ENCODE measurements around the gene ACSL4.
A peak's percentile ranks its signal among the peaks of the same experiment; 100 is the strongest.
"Not testable (repeated sequence)": the region's sequence is repeated elsewhere in the genome, so short reads cannot be mapped to it uniquely, and the experiment has no call there.

Gene ACSL4

GRCh38 chrX:109732017-109732801, 848 bp downstream of the ACSL4 start:
- peak in 1 of 3 experiments; percentile 2 for DNase-seq (ENCODE audit: low read depth in 3 of 3)

GRCh38 chrX:109728173-109728535, 4.9 kb downstream of the ACSL4 start:
- no peak for DNase-seq (ENCODE audit: low read depth in 3 of 3)

GRCh38 chrX:109724971-109725370, 8.1 kb downstream of the ACSL4 start:
- not testable (repeated sequence) for DNase-seq (ENCODE audit: low read depth in 3 of 3)

- no peak for DNase-seq (ENCODE audit: low read depth in 3 of 3)
These were observed 12.1 kb downstream of the ACSL4 start for GRCh38 chrX:109720947-109721346.

GRCh38 chrX:109719264-109719663, 13.8 kb downstream of the ACSL4 start:
- no peak for DNase-seq (ENCODE audit: low read depth in 3 of 3)

- no peak for DNase-seq (ENCODE audit: low read depth in 3 of 3)
These were observed 16.5 kb downstream of the ACSL4 start for GRCh38 chrX:109716431-109717028.

GRCh38 chrX:109714340-109714958, 18.6 kb downstream of the ACSL4 start:
- DNase-seq (ENCODE audit: low read depth in 3 of 3), result no peak

GRCh38 chrX:109710181-109710580, 22.9 kb downstream of the ACSL4 start:
- DNase-seq (ENCODE audit: low read depth in 3 of 3), result no peak

- DNase-seq (ENCODE audit: low read depth in 3 of 3), result no peak
These were observed 23.9 kb downstream of the ACSL4 start for GRCh38 chrX:109709129-109709631.

GRCh38 chrX:109707720-109708119, 25.3 kb downstream of the ACSL4 start:
- no peak for DNase-seq (ENCODE audit: low read depth in 3 of 3)

- DNase-seq (ENCODE audit: low read depth in 3 of 3), result no peak
These were observed 25.7 kb downstream of the ACSL4 start for GRCh38 chrX:109707319-109707718.

GRCh38 chrX:109704563-109704962, 28.5 kb downstream of the ACSL4 start:
- no peak for DNase-seq (ENCODE audit: low read depth in 3 of 3)

GRCh38 chrX:109697855-109698254, 35.2 kb downstream of the ACSL4 start:
- no peak for DNase-seq (ENCODE audit: low read depth in 3 of 3)

- no peak for DNase-seq (ENCODE audit: low read depth in 3 of 3)
These were observed 36.8 kb downstream of the ACSL4 start for GRCh38 chrX:109696146-109696740.

- no peak for DNase-seq (ENCODE audit: low read depth in 3 of 3)
These were observed 37.4 kb downstream of the ACSL4 start for GRCh38 chrX:109695637-109696036.

GRCh38 chrX:109691752-109692151, 41.3 kb downstream of the ACSL4 start:
- no peak for DNase-seq (ENCODE audit: low read depth in 3 of 3)

GRCh38 chrX:109691277-109691676, 41.8 kb downstream of the ACSL4 start:
- DNase-seq (ENCODE audit: low read depth in 3 of 3), result no peak

- DNase-seq (ENCODE audit: low read depth in 3 of 3), result no peak
These were observed 45.2 kb downstream of the ACSL4 start for GRCh38 chrX:109687903-109688302.

GRCh38 chrX:109685656-109686078, 47.4 kb downstream of the ACSL4 start:
- no peak for DNase-seq (ENCODE audit: low read depth in 3 of 3)

- no peak for DNase-seq (ENCODE audit: low read depth in 3 of 3)
These were observed 48.9 kb downstream of the ACSL4 start for GRCh38 chrX:109684136-109684535.

- DNase-seq (ENCODE audit: low read depth in 3 of 3), result no peak
These were observed 51.5 kb downstream of the ACSL4 start for GRCh38 chrX:109681475-109682081.

GRCh38 chrX:109679820-109680219, 53.2 kb downstream of the ACSL4 start:
- DNase-seq (ENCODE audit: low read depth in 3 of 3), result no peak

Data from stimulated activated CD4-positive, alpha-beta T cell treated with anti-CD3 and anti-CD28 coated beads, TNF-alpha, amount 100 ng/mL, for 24 hours (primary cell).